HG03064 (cell line): ENCODE data around the gene SDCCAG8.

ENCODE experiments used
- ATAC-seq: cut with Tn5 transposase; IDR thresholded peaks from one replicate; pipeline ENCODE4 v1.9.1; 2021; ENCODE audit warnings: low read depth; ENCODE audit not compliant: unreplicated experiment

Gene SDCCAG8

DNA sequence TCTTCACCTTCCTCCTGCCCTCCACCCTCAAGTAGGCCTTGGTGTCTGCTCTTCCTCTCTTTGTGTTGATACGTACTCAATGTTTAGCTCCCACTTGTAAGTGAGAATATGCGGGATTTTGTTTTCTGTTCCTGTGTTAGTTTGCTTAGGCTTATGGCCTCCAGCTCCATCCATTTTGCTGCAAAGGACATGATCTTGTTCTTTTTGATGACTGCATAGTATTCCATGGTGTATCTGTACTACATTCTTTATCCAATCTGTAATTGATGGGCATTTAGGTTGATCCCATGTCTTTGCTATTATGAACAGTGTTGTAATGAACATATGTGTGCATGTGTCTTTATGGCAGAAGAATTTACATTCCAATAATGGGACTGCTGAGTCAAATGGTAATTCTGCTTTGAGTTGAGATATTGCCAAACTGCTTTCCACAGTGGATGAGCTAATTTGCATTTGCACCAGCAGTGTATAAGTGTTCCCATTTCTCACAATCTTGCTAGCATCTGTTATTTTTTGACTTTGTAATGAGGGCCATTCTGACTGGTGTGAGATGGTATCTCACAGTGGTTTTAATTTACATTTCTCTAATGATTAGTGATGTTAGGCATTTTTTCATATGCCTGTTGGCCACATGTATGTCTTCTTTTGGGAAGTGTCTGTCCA, 272.7 kb downstream of the SDCCAG8 start:
- no peak for ATAC-seq

DNA sequence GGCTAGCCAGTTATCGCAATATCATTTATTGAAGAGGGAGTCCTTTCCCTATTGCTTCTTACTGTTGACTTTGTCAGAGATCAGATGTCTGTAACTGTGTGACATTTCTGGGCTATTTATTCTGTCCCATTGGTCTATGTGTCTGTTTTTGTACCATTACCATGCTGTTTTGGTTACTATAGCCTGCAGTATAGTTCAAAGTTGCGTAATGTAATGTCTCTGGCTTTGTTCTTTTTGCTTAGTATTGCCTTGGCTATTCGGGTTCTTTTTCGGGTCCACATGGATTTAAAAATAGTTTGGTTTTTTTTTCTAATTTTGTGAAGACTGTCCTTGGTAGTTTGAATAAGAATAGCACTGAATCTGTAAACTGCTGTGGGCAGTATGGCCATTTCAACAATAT, 273.7 kb downstream of the SDCCAG8 start:
- no peak for ATAC-seq

- no peak for ATAC-seq
These were observed 279.2 kb downstream of the SDCCAG8 start for GRCh38 chr1:243535014-243535413.

DNA sequence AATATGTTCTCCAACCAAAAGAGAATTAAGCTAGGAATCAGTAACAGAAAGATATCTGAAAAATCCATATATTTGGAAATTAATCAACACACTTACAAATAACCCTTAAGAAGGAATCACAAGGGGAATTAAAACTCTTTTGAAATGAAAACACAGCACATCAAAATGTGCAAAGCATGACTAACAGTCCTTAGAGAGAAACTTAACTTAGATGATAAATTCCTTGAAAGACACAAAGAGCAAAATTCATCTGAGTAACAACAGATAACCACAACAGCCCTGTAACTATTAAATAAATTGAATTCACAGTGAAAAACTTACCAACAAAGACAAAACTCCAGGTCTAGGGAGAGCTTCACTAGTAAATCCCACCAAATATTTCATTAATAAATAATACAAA, 283.8 kb downstream of the SDCCAG8 start:
- no peak for ATAC-seq

DNA sequence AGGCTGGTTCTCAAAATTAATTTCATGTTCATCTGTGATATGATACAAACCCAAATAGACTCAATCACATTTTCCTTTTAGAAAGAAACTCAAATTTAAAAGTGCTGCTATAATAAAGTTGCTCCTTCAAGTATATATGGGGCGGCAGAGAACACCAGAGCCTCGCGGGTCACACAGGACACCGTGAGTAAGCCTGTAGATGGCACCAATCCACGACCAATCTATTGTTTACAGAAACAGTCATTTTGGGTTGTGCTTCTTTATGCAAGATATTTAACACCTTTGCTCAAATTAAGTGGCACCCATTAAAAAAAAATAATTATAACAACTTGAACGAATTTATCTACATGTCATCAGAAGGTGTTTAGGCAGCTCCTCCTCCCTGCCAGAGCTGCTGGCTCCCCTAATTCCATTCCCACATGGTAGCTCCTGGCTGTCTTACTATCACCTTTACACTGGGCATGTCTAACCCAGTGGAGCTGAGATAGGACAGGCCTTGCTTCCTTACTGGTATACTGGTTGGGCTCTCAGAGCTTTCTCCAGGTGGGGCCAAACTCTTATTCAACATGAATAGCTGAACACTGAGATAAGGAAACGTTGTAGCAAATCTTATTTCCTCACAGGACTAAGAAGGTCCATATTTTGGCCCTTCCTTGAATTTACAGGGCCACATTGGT, 287.0 kb downstream of the SDCCAG8 start:
- no peak for ATAC-seq

GRCh38 chr1:243543501-243543900, 287.7 kb downstream of the SDCCAG8 start:
- ATAC-seq, result no peak

DNA sequence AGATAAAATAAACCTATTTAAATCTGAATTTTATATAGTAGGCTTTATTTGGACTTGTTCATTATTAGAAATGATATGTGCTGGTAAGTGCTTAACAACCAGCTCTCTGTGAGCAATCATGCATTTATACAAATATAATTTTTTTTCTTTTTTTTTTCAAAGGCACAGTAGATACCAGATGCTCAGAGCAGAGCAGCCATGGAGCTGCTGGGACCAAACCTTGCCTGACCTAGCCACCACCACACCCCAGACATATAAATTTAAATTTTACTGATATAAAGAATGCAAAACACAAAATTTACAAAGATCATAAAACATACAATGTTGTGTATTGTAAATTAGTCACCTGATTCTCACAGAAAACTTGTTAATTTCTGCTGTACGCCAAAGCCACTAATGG, 290.6 kb downstream of the SDCCAG8 start:
- no peak for ATAC-seq

DNA sequence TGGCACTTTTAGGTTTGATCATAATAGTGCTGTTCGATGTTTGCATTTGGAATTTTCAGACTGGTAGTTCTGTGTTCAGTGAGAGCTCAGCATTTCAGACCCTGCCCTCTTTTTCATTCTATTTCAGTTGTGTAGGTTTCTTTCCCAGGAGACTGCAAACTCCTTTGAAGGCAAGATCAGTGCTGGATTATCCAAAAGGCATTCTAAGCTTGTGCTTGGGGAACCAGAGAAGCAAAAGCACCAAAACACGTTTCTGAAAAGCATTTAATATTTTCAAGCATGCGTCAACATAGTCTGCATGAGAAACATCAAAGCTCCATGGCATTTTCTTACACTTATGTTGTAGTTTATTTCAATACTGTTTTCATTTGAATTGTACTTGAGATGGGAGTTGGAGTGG, 292.1 kb downstream of the SDCCAG8 start:
- no peak for ATAC-seq

DNA sequence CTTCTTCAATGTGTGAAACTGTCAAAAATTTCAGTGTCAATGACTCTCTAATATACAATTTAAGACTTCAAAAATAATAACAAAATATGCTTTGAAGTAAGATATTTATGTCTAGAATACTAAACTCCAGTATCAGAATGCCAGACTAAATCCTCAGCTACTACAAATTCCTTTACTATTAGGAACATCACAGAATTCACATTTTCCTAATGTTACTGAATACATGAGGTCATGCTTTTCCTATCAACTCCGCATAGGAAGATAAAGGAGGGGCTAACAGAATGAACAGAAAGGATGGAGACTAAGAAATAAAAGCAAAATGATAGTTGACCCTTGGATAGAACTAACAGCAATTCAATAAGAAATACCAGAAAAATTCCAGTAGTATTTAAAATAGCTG, 292.7 kb downstream of the SDCCAG8 start:
- no peak for ATAC-seq

GRCh38 chr1:243549108-243549507, 293.3 kb downstream of the SDCCAG8 start:
- no peak for ATAC-seq
